GM10847 (cell line): ENCODE measurements around the gene PSMC5.
"Not testable (repeated sequence)": the region's sequence is repeated elsewhere in the genome, so short reads cannot be mapped to it uniquely, and the experiment has no call there.

Source experiments
- POLR2A ChIP-seq: IDR thresholded peaks from 2 replicates; pipeline ENCODE4 v1.6.1; 2011; ENCODE audit not compliant: insufficient read length; ENCODE audit errors: extremely low read depth

PSMC5 gene

DNA sequence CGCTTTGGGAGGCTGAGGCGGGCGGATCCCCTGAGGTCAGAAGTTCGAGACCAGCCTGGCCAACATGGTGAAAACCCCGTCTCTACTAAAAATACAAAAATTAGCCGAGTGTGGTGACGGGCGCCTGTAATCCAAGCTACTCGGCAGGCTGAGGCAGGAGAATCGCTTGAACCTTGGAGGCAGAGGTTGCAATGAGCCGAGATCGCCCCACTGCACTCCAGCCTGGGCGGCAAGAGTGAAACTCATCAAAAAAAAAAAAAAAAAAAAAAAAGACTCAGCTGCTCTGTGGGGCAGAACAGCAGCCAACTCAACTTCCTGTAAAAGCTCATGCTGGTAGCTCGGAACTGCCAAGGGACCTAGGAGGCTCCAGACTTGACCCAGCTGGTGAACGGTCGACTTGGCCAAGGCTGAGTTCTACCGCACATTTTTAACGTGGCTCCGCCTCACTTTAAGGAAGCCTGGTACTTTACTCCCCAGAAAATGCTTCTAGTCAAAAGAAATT, 16.2 kb downstream of the PSMC5 start:
- TF ChIP-seq POLR2A = peak; percentile 33

DNA sequence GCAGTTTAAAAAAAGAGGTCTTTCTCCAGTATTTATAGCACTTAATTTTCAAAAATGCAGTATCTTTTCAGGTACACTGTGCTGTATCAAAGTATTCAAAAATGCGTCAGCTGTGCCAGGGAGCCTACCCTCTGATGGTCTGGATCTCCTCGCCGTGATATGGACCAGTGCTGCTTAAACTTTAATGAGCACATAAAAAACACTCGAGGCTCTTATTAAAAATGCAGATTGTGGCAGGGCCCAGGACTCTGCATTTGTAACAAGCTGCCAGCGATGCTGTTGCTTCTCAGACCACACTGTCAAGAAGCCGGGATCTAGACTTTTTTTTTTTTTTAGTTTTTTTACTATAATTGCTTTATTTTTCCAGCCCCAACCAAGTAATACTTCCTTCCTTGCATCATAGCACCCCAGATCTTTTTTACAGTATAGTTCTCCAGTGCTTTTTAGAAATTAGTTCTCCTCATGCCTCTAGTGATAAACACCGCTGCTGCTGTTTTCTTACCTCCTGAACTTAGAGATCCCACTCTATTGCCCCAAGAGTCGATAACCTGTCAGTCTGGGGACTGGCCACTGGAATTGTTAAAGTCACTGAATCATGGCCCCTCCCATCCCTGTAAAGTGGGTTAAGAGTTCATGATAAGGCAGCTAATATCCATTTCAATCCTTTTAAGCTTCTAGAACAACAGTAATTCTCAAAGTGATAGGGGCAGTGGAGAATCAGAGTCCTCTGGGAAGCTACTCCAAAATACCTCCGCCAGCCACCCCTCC, 16.9 kb downstream of the PSMC5 start:
- no peak for TF ChIP-seq POLR2A

DNA sequence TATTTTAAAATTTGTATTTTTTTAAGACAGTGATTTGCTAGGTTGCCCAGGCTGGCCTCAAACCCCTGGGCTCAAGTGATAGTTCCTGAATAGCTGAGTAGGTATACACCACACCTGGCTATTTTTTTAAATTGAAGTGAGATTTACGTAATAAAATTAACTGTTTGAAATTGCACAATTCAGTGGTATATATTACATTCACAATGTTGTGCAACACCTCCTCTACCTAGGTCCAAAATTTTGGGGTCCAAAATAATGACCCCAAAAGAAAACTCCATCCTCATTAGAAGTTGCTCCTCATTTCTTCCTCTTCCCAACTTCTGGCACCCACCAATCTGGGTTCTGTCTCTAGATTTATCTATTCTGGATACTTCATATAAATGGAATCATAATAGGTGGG, 18.3 kb downstream of the PSMC5 start:
- no peak for TF ChIP-seq POLR2A

DNA sequence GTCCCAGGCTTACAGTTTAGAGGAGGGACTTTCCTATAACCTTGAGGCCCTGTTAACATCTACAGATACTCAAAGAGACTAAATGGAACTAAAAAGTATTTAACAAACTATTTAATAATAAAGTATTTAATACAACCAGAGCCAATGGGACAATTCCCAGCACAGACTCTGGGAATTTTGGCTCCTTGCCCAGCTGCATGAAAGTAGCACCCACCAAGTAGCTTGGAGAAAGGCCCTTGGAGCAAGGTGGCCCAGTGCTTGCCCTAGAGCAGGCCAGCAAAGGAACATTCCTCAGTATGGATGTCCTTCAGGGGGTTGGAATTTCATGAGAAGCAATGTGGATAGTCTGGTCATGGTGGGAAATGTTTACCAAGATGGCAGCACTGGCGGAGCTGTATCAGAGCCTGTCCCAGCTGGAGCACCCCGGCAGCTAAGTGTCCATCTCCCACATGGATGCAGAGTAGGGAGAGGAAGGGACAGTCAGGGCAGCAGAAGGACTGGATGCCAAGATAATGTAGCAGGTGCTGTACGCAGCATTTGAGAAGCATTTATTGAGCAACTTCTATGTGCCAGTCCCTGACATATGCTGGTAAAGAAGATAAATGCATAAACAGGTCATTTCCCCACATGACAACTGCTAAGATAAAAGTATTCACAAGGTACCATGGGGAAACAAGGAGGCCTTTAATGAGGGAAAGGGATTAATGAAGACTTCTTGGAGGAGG, 20.5 kb downstream of the PSMC5 start:
- TF ChIP-seq POLR2A = no peak

DNA sequence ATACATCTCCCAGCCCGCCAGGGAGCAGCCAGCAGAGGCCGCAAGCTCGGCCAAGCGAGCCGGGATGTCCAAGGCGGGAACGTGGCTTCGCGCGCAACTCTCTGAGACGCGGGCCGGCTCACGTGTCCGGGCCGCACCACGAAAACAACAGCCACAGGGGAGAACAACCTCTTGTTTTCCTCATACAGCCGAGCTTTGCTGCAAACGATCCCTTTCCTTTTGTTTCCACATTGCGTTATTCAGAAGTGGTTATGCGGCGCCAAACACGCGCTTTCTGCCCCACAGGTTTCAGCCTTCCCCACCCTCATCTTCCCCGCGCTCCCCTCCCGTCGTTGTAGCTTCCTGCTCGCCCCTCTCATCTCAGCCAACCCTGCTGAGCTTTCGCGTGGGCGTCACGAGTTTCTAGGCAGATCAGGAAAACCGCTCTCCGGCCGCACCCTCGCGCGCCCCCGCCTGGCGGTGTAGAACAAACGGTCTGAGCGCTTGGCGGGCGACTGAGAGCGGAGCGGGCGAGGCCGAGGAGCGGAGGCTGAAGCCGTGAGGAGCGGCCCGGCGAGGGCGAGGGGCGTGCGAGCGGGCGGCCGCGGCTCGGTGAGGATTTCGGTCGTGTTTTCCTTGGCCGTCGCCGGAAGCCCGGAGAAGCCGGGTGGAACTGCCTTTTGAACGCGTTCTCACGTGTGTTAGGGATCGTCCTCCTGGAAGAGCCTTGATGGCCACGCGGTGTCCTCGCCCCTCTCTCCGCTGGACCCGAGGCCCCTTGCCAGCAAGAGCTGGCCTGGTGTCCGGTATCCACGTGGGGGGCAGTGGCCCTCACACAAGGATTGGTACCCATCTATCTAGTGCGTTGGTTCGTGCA, 21.8 kb downstream of the PSMC5 start:
- TF ChIP-seq POLR2A = no peak

DNA sequence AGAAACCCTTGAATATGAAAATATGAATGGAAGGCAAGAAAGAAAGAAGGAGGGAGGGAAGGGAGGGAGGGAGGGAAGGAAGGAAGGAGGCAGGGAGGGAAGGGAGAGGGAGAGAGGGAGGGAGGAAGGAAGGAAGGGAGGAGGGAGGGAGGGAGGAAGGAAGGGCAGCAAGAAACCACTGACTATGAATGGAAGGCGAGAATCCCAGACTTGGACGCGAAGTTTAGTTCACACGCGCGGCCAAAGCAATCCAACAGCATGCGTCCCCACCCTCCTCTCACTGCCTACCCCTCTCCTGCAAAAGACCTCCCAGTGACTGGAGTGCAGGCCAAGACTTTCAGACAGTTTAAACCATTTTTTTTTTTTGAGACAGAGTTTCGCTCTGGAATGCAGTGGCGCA, 23.2 kb downstream of the PSMC5 start:
- no peak for TF ChIP-seq POLR2A

DNA sequence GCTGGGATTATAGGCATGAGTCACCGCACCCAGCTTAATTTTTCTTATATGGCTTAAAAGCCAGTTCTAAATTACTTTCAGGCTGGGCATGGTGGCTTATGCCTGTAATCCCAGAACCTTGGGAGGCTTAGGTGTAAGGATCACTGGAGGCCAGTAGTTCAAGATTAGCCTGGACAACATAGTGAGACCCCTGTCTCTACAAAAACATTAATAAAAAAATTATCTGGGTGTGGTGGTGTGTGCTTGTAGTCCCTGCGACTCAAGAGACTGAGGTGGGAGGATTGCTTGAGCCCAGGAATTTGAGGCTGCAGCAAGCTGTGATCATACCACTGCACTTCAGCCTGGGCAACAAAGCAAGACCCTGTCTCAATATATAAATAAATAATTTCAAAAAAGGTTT, 26.0 kb downstream of the PSMC5 start:
- TF ChIP-seq POLR2A = no peak

DNA sequence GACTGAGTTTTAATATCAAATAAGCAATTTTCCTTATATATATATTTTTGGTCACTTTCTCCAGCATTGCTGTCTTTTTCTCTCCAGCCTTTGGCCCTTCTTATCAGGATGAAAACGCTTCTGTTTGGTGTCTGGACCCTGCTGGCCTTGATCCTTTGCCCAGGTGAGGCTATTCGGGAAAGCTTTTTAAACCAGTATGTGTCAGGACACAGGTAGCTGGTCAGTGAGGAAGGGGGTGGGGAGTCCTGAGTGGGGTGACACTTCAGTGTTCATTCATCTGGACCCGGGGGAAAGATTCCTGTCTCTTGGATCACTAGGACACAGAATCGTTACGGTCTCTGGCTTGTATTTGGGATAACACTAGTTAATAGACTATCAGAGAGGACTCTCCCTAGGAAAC, 27.5 kb downstream of the PSMC5 start:
- no peak for TF ChIP-seq POLR2A

DNA sequence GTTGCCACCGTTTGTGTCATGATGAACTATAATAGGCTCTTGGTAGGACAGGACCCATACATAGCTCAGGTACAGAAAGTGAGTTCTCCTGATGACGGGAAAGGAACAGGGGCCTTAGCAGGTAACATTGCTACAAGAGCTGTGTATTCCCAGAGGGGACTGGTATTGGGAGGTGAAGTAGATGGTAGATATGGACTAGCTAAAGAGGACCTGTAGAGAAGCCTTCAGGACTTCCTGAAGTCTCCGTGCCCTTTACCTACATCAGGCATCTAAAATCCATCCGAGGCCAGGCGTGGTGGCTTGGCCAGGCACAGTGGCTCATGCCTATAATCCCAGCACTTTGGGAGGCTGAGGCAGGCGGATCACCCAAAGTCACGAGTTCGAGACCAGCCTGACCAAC, 28.0 kb downstream of the PSMC5 start:
- no peak for TF ChIP-seq POLR2A

DNA sequence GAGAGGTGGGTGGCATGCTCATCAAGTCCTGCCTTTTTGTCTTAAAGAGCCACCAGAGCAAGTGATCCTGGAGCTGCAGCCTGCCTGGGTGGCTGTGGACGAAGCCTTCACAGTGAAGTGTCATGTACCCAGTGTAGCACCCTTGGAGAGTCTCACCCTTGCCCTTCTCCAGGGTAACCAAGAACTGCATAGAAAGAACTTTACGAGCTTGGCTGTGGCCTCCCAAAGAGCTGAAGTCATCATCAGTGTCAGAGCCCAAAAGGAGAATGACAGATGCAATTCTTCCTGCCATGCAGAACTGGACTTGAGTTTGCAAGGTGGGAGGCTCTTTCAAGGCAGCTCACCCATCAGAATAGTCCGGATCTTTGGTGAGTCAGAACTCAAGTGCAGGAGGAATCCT, 32.0 kb downstream of the PSMC5 start:
- no peak for TF ChIP-seq POLR2A

DNA sequence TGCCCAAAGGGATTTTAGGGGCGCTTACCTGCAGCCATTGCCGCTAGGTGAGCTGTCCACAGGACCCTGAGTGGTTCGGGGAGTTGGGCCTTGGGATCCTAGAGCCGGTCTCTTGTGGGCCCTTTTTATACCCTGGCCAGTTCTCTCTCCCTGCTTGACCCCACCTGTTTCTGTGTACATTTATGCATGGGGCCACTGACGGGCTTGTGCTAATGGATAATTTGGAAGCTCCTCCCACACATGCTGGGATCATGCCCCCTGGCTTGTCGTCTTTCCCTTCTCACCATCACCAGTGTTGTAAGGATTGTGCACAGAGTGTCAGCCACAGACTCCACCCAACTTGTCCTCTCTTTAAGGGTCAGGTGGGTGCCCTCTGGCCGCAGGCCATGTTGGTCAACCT, 46.3 kb downstream of the PSMC5 start, which contains the start of gene CSH2:
Gene CSH2 (minus strand): TSS at position 101 of the 400 bp plus-strand sequence. CDS start 63 bp downstream, at position 38.
- TF ChIP-seq POLR2A = not testable (repeated sequence)

DNA sequence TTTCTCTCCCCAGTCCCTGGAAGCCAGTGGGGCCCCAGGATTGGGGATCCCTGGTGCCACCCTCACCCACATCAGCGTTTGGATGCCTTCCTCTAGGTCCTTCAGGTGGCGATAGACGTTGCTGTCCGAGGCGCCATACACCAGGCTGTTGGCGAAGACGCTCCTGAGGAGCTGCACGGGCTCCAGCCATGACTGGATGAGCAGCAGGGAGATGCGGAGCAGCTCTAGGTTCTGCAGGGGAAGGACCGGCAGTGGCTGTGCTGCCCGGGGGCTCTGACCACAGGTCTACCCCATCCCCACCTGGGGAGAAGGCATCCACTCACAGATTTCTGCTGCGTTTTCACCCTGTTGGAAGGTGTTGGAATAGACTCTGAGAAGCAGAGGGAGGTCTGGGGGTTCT, 53.5 kb downstream of the PSMC5 start:
- no peak for TF ChIP-seq POLR2A
